DND-41 (cell line): ENCODE results near the gene MBD6.

ENCODE experiments used
- EZH2 ChIP-seq: IDR thresholded peaks from 3 replicates; pipeline ENCODE4 v1.6.1; 2012; ENCODE audit warnings: borderline replicate concordance, low read depth, mild to moderate bottlenecking, moderate library complexity, low read length, inconsistent platforms; ENCODE audit not compliant: severe bottlenecking
- TF ChIP-seq, protein P1 (sequence below): IDR thresholded peaks from 2 replicates; pipeline ENCODE4 v1.5.1; 2012; ENCODE audit warnings: borderline replicate concordance, low read length, moderate library complexity, mild to moderate bottlenecking; ENCODE audit not compliant: poor library complexity, severe bottlenecking; ENCODE audit errors: extremely low read depth

DNA sequence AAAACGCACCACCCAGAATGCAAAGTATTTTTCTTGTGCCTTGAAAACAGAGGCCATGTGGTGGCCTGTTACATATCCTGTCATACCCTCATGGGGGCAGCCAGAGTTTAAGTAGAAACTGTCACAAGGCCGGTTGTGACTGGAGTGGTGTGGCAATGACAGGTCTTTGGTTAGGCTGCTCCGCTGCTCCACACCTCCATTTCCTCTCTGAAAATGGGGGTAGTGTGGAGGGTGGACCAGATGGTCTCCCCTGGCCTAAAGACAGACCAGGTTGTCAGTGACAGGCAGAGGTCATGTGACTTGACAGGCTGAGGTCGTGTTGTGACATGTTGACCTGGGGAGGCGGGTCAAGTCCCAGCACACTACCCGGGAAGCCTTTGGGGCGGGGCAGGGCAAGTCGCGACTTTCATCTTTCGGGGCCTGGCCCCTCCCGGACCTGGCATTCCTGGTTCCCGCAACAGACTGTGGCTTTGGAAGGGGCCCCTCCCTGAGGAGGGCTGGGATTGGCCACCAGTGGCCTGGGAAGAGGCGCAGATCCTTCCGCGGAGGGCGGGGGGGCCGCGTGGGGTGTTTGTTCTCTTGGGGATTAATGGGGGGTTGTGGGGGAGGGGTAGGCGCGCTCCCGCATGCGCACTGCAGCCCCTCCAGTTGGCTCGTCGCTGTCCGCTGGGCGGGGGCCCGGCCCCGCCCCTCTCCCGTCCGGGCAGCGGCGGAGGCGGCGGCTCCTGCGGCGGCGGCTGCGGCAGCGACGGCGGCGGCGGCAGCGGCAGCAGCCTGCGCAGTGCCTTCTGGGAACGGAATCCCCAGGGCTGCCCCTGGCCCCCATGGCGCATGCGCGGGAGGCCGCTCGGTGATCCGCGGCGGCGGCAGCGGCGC is at the start of gene MBD6:
- TF ChIP-seq, protein P1, sequence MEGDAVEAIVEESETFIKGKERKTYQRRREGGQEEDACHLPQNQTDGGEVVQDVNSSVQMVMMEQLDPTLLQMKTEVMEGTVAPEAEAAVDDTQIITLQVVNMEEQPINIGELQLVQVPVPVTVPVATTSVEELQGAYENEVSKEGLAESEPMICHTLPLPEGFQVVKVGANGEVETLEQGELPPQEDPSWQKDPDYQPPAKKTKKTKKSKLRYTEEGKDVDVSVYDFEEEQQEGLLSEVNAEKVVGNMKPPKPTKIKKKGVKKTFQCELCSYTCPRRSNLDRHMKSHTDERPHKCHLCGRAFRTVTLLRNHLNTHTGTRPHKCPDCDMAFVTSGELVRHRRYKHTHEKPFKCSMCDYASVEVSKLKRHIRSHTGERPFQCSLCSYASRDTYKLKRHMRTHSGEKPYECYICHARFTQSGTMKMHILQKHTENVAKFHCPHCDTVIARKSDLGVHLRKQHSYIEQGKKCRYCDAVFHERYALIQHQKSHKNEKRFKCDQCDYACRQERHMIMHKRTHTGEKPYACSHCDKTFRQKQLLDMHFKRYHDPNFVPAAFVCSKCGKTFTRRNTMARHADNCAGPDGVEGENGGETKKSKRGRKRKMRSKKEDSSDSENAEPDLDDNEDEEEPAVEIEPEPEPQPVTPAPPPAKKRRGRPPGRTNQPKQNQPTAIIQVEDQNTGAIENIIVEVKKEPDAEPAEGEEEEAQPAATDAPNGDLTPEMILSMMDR = peak; percentile 33
- no peak for TF ChIP-seq EZH2
